GM18867 (cell line): ENCODE data around the gene NEK10.
"Not testable (repeated sequence)": the region's sequence is repeated elsewhere in the genome, so short reads cannot be mapped to it uniquely, and the experiment has no call there.

ENCODE experiments used
- ATAC-seq: cut with Tn5 transposase; IDR thresholded peaks from one replicate; pipeline ENCODE4 v1.9.1; 2021; ENCODE audit warnings: mild to moderate bottlenecking, moderate library complexity; ENCODE audit not compliant: unreplicated experiment

Gene NEK10, protein sequence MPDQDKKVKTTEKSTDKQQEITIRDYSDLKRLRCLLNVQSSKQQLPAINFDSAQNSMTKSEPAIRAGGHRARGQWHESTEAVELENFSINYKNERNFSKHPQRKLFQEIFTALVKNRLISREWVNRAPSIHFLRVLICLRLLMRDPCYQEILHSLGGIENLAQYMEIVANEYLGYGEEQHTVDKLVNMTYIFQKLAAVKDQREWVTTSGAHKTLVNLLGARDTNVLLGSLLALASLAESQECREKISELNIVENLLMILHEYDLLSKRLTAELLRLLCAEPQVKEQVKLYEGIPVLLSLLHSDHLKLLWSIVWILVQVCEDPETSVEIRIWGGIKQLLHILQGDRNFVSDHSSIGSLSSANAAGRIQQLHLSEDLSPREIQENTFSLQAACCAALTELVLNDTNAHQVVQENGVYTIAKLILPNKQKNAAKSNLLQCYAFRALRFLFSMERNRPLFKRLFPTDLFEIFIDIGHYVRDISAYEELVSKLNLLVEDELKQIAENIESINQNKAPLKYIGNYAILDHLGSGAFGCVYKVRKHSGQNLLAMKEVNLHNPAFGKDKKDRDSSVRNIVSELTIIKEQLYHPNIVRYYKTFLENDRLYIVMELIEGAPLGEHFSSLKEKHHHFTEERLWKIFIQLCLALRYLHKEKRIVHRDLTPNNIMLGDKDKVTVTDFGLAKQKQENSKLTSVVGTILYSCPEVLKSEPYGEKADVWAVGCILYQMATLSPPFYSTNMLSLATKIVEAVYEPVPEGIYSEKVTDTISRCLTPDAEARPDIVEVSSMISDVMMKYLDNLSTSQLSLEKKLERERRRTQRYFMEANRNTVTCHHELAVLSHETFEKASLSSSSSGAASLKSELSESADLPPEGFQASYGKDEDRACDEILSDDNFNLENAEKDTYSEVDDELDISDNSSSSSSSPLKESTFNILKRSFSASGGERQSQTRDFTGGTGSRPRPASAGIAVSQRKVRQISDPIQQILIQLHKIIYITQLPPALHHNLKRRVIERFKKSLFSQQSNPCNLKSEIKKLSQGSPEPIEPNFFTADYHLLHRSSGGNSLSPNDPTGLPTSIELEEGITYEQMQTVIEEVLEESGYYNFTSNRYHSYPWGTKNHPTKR

DNA sequence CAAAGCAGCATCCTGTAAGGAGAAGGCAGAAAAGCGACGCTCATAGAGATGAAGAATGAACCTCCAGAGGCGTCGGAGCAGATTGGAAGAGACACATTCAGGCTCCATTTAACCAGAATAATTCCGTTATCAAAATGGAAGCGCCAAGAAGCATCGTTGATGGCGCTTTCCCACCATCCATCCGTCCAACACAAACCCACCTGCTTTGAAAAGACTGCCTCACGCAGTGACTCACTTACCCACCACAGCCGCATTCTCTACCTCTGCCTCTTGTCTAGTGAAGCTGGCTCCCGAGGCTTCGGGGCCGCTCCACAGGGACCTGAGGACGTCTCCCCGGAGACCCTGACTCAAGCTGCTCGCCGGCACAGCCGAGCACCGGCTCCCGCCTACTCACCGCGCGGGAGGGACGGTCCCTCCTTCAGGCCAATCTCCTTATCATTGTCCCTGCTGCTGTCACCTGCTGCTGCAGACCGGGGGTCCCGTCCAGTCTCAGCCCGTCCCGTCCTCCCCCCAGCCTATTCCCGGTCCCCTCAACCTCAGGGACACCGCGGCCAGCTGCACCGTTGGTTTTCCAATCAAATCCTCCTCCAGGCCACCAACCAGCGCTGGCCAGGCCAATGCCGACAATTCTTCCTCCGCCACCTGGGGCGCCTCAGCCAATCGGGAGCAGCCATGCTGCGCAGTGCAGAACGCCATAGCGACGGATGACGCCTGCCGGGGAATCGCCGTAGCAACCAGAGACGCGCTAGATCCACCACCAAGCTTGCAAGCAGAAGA, at the start of gene NEK10:
Gene NEK10, minus strand, starts transcription at position 553 of the 777 bp plus-strand sequence. CDS start 16,501 bp downstream, outside the sequence.
- ATAC-seq, result peak; percentile 100

DNA sequence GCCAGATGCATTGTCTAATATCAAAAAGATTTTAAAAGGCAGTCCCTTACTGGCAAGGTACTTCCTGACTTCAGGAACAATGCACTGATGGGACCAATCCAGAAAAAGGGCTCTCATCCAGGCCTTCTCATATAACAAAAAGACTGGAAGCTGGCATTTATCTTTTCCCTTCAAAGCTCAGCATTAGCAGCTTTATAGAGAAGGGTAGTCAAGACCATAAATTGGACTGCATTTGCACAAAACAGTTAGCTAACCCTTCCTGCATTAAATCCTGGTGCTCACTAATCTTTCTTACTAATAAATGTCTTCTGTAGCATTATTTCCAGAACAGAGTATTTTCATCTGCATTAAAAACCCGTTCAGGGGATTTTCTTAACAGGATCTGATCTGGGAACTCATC, 46.0 kb upstream of the NEK10 start:
- no peak for ATAC-seq

DNA sequence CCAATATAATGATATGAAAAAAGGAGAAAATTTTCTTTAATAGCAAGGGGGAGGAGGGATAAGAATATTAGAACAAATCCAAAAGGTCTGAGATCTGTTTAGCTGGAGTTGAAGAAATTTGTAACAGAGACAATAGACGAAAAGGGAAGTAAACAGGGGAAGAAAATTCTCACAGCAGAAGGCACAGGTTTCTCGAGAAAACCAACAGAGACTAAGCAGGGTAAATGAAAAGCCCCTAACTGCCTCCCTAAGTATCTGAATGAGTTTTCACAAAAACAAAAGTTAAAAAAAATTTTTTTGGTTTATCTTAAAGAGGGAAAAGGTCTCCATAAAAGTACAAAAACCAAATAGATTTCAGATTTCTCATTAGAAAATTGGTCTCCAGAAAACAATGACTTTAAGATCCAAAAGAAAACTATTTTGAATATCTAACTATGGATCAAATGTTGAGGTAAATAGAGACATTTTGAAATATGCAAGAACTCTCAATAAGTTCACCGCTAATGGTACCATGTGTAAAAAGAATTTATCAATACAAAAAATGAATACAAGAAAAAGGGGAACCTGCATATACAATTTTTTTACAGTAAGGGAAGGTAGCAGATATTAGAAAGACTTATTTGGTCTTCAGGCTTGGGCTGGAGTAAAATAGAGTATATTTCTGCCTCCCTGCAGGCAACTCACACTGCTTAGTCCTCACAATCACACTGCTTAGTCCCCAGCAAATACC, 23.9 kb upstream of the NEK10 start:
- ATAC-seq, result peak; percentile 70

DNA sequence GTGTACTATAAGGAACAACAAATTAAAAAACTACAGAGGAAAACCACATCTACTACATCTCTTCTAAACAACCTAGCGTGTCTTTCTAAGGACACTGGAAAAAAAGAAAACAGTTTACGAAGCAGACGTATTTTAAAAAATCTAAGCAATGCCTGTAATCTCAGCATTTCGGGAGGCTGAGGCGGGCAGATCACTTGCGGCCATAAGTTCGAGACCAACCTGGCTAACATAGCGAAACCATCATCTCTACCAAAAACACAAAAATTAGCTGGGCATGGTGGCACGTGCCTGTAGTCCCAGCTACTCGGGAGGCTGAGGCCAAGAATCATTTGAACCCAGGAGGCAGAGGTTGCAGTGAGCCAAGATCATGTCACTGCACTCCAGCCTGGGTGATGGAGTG, 23.2 kb upstream of the NEK10 start:
- ATAC-seq, result not testable (repeated sequence)

DNA sequence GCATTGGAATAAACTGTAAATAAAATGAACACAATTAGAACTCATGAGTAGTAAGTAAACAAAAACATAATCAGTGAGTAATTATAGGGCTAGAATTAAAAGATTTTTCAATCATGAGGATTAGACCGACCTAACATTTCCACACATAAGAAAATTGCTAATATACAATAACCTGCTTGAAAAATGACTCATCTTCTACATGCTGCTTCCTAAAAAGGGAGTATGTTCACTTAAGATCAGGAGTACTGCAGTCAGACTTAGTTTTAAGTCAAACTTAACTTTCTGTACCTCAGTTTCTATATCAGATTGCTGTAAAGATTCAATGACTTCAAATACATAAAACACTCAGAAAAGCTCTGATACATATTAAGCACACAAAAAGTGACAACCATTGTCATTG, 22.6 kb upstream of the NEK10 start:
- no peak for ATAC-seq

DNA sequence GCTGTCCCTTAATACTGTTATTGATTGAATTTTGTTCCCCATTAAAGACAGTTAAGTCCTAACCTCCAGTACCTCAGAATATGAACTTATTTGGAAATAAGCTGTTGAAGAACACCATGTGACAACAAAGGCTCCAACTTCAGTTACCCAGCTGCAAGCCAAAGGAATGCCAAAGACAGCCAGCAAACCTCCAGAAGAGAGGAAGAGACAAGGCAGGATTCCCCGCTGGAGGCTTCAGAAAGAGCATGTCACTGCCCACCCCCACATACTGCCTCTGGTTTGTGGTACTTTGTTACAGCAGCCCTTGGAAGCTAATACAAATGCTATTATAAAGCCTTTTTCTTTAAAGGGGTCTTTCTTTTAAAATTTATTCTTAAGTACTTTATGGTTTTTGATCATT, 18.4 kb upstream of the NEK10 start:
- ATAC-seq, result no peak

DNA sequence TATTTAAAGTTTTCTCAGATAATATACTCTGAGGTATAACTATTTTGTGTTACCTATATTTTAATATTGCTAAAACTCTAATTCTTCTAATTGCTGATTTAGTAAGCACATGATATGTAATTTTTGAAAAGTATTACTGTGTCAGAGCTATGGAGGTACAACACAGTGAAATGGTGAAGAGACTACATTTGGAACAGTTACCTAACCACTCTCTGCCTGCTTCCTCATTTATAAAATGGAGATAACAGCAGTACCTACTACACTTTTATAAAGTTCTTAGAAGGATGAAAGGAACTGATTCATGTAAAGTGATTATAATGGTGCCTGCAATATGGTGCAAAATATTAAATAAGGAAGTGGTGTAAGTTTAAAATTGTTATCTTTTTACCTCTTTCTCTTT, 16.3 kb upstream of the NEK10 start:
- no peak for ATAC-seq

DNA sequence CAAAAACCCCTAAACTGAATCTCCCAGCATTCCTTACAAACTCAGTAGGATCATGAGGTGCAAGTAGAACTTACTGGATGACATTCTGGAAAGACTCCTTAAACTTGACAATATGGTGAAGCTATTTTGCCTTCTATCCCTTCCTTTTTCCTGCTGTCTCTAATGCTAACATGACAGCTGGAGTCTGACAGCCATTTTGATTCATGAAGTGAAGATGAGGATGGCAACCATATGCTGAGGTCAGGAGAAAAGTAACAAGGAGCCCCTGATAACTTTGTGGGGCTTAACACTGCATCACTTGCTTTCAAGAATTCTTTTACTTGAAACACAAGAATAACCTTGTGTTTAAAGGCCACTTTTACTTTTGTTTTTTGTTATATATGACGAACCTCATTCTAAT, 15.0 kb upstream of the NEK10 start:
- ATAC-seq, result no peak

DNA sequence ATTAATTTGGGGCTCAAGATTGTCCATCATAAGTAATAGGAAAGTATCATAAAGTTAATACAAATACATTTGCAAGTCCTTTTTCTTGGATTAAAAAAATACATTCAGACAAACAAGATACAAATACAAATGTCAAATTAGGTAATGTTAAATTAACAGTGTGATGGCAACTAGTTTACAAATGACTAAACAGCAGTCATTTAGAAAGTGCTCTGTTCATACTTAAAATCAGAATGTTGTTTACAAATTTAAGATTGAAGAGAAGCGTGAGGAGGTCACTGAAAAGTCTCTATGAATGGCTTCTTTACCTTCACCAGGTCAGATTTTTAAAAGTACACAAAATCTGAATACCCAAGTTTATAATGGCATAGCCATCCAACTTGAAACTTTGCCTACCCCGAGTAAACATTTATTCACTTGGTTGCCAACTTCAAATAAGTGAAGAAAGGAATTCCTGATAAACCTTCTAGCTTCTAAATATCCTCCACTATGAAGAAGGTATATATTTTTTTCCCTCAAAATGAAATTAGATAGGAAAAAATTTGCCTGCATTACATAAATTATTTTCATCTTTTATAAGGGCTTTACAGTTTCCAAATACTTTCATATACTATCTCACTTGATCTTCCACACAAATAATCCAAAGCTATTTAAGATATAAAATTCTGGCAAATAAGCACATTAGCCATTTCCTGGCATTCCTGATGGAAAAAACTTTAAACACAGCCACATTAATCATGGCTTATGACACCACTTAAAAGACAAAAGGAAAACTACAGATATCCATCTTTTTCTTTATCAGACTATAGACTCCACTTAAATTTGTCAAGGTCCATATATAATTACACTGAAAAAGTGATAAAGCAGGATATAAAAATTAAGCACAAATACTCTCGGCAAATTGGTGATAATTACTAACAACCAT, 11.5 kb upstream of the NEK10 start:
- peak; percentile 59 for ATAC-seq

DNA sequence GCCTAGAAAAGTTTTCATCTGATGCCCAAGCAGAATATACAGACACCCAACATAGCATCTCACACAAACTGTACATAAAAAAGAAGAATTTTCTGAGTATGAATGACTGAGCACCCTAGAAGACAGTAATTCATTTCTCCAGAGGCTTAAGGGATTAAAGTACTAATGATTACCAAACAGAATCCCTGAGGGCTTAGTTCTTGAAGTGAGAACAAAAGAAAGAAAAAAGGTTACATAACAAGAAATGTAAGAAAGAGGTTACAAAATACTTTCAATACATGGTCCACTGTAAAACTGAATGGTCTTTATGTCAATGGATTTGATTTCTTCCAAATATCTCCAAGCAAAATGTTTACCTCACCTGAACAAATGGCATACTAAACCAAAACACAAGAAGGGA, 9.1 kb upstream of the NEK10 start:
- no peak for ATAC-seq

DNA sequence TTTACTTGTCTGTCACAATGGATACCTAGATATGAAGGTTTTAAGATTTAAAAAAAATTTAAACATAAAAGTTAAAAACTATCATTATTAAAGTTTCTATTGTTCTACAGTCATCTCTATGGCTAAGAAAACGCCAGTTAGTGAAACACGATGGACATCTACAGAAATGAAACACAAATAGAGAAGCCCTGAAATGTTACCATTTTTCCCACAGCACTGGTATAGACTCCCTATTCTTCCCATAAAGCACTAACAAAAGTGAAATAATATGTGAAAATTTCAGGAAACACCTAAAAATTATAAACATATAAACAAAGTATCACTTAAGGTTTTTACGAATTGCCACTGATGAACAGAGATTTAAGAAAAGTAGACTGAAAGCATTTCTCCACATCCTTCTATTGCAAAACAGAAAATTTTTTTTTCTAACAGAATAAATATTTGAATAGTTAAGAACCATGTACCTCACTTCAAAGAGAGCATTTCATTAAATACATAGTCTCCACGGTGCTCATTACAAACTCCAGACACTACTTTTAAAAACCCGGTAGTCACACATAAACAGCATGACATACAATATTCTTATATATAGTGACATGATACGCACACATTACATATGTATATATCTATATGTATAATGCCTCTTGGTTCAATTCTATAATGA, 7.1 kb upstream of the NEK10 start:
- no peak for ATAC-seq

DNA sequence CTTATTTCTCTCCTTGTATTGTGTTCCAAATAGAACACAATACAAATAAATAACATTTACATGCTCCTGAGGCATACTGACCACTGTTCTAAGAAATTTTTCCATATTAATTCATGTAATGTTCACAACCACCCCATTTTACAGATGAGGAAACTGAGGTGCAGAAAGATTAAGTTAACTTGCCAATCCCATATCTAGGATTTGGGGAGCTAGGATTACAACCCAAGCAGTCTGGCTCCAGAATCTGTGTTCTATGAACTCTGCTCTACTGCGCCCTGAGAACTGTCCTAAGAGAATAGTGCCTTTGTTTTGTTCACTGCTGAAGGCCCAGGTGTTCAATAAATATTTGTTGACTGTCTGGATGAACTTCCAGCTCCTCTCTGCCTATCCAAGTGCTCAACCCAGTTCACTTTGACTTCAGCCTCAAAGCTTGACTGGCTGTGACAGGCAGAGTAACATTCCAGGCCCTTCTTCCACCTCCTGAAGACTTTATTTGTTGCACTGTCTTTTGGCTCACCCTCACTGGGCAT, 3.1 kb downstream of the NEK10 start:
- ATAC-seq, result no peak

DNA sequence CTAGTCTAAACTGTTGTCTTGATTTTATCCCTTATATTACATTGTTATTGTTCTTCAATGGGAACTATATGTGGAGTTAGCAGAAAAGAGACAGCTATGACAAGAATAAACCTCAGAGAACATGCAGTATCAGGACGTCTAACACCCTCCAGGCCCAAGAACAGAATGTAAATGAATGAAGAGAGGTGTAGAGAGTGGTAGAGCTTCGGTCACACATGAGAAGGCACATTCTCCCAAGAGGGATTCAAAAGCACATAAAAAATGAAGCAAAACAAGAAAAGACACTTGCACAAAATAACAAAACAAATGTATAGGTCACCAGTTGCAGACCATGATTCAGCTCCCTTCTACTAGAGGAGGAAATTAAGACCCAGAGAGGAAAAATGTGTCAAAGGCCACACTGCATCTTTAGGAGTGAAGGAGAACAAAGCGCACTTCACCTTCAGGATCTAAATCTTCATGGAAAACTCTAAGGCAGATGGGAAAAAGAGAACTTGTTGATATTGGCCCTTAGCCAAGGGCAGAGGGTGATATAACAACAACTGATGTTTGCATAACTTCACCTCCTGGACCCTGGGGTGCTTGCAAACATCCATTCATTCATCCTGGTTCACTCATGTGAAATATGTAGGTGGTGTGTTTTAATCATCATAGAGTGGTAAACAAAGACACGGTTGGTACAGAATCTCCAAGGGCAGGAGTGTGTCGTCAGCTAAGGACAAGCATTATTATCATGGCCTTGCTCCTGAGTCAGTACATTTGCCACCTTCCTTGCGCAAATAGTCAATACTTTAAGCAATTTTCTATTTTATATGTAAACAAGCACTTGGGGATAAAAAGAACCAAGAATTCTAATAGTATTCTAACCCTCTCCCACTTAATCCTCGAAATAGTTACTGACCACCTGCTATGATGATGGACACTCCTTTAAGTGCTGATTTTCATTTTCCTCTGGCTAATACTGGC, 8.8 kb downstream of the NEK10 start:
- peak; percentile 69 for ATAC-seq

DNA sequence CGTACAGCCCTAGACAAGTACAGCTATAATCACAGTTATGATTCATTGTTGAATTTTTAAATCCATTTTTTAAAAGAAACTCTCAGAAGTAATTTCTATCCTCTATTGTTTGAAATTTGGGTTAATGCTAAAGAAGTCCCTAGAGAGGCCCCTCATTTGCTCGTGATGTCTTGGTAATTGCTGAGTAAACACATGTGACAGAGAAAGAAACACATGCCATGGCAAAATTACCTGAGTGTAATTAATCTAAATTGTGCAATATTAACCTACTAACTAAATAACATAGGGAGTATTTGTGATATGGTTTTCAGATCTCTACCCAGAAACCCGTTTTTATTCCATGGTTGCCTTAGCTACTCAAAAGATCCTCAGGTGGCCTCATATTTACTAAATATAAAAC, 10.8 kb downstream of the NEK10 start:
- ATAC-seq, result no peak

DNA sequence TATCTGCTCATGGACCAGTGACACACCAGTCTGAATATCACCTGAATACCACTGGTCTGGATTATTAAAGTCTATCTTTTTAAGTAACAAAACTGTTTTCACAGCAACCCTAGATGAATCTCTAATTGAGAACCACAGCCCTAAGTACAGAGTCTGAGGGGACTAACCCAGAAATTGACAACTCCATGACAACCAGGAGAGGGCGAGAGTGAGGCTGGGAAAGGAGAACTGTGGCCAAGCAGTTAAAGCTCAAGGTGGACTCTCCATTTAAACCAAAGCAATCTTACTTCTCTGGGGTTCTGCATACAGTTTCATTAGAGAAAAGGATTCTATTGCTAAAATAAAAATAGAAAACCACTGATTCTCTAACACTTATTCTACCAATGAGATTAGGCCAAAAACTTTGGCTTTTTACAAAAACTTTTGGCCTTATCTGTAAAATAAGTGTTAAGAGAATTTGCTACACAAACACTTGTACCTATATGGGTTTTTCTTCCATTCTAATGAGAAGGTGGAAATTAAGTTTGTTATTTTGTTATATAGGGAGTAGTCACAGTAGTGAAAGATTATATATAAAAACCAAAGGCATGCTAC, 11.4 kb downstream of the NEK10 start:
- peak; percentile 93 for ATAC-seq

DNA sequence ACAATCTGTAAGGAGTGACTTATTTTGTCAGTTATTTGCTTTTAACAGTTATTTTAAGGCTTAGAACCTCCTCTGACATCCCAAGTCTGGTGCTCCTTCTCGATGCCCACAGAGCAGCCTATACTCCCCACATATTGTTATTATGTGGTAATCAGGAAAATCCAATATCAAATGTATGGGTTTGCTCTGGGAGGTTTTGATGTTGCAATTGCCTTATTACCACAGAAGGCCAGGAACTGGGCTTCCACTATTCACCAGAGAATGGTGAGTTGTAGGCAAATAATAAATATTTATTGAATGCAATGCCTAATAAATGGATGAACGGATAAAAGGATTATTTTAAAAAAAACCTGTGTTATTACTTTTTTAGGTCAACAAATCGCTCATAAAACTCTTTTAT, 12.2 kb downstream of the NEK10 start:
- no peak for ATAC-seq
